DND-41 (cell line): ENCODE measurements around the gene PPM1F.

Experiments used
- ATAC-seq: fragments of 200-7000 bp; cut with Tn5 transposase; 3 replicates; pipeline ENCODE4 v1.9.1; 2021; ENCODE audit warnings: low read depth; ENCODE audit not compliant: insufficient read depth
- DNase-seq: peaks from one replicate; pipeline ENCODE4 v3.0.0-alpha.2; 2020
- H2AFZ ChIP-seq: 2 replicates; pipeline ENCODE4 v1.6.0; 2012; ENCODE audit warnings: low read depth, low read length
- H3K27ac ChIP-seq: 2 replicates; pipeline ENCODE4 v1.5.1; 2012; ENCODE audit warnings: low read length, inconsistent platforms
- H3K27me3 ChIP-seq: fragments of 200-600 bp; sonication (generic); 2 replicates; pipeline ENCODE4 v1.6.0; 2012; ENCODE audit warnings: low read length, mild to moderate bottlenecking, inconsistent platforms; ENCODE audit not compliant: insufficient read depth, poor library complexity
- H3K36me3 ChIP-seq: 2 replicates; pipeline ENCODE4 v1.5.1; 2012; ENCODE audit warnings: low read length, inconsistent platforms; ENCODE audit not compliant: insufficient read depth
- H3K4me1 ChIP-seq: 2 replicates; pipeline ENCODE4 v1.5.1; 2012; ENCODE audit warnings: mild to moderate bottlenecking, low read length; ENCODE audit not compliant: insufficient read depth
- H3K4me2 ChIP-seq: 2 replicates; pipeline ENCODE4 v1.6.0; 2012; ENCODE audit warnings: mild to moderate bottlenecking, moderate library complexity, low read length, inconsistent platforms; ENCODE audit not compliant: insufficient read depth
- H3K4me3 ChIP-seq, 2 experiments: fragments of 200-600 bp in 1 of 2; shearing (Covaris generic) in 1 of 2; 2 replicates each; pipeline ENCODE4 v1.5.1; 2012 to 2016; ENCODE audit warnings: inconsistent platforms in 2 of 2, low read length in 2 of 2, mild to moderate bottlenecking in 2 of 2, low read depth in 1 of 2, moderate library complexity in 1 of 2
- H3K79me2 ChIP-seq: 2 replicates; pipeline ENCODE4 v1.6.0; 2012; ENCODE audit warnings: low read length, inconsistent platforms; ENCODE audit not compliant: insufficient read depth
- H3K9ac ChIP-seq: 2 replicates; pipeline ENCODE4 v1.6.0; 2012; ENCODE audit warnings: low read depth, mild to moderate bottlenecking, inconsistent platforms, low read length, moderate library complexity
- H3K9me3 ChIP-seq: 2 replicates; pipeline ENCODE4 v1.5.1; 2012; ENCODE audit warnings: low read length, moderate library complexity, mild to moderate bottlenecking, inconsistent platforms; ENCODE audit not compliant: insufficient read depth, severe bottlenecking
- H4K20me1 ChIP-seq: 2 replicates; pipeline ENCODE4 v1.6.0; 2012; ENCODE audit warnings: low read length; ENCODE audit not compliant: insufficient read depth
- CTCF ChIP-seq: IDR thresholded peaks from 2 replicates; pipeline ENCODE4 v1.5.1; 2012; ENCODE audit warnings: borderline replicate concordance, low read length, moderate library complexity, mild to moderate bottlenecking; ENCODE audit not compliant: poor library complexity, severe bottlenecking; ENCODE audit errors: extremely low read depth
- EZH2 ChIP-seq: IDR thresholded peaks from 3 replicates; pipeline ENCODE4 v1.6.1; 2012; ENCODE audit warnings: borderline replicate concordance, low read depth, mild to moderate bottlenecking, moderate library complexity, low read length, inconsistent platforms; ENCODE audit not compliant: severe bottlenecking

PPM1F gene

GRCh38 chr22:21931056-21931455 lies 21.6 kb downstream of the PPM1F start:
- H3K36me3 ChIP-seq: peaks cover 49% of the 10 kb centered on the region
- no peaks in the 10 kb centered on the region for H3K4me1 ChIP-seq
- H3K27ac ChIP-seq: no peak overlapping the region
- no peak for DNase-seq
- no peak overlapping the region for H3K9ac ChIP-seq
- H3K27me3 ChIP-seq: no peaks in the 10 kb centered on the region
- ATAC-seq: no peak
- no peak overlapping the region for H3K4me2 ChIP-seq
- no peak overlapping the region for H2AFZ ChIP-seq
- no peak overlapping the region for H3K4me3 ChIP-seq
- TF ChIP-seq EZH2 (no peak), CTCF (no peak)
- H3K9me3 ChIP-seq: no peaks in the 10 kb centered on the region
- no peaks in the 10 kb centered on the region for H4K20me1 ChIP-seq
- H3K79me2 ChIP-seq: no peaks in the 10 kb centered on the region

- H3K9me3 ChIP-seq: no peaks in the 10 kb centered on the region
- H2AFZ ChIP-seq: no peak overlapping the region
- H3K36me3 ChIP-seq: peaks cover 44% of the 10 kb centered on the region
- no peak overlapping the region for H3K27ac ChIP-seq
- DNase-seq (no peak), ATAC-seq (no peak)
- no peak for TF ChIP-seq CTCF
- TF ChIP-seq EZH2: no peak
- no peaks in the 10 kb centered on the region for H3K4me1 ChIP-seq
- H3K4me3 ChIP-seq: no peak overlapping the region
- H3K79me2 ChIP-seq: no peaks in the 10 kb centered on the region
- no peaks in the 10 kb centered on the region for H4K20me1 ChIP-seq
- H3K9ac ChIP-seq: no peak overlapping the region
- H3K4me2 ChIP-seq: no peak overlapping the region
- no peaks in the 10 kb centered on the region for H3K27me3 ChIP-seq
Measured at GRCh38 chr22:21929253-21929652, 23.4 kb downstream of the PPM1F start.

GRCh38 chr22:21928048-21928447 lies 24.6 kb downstream of the PPM1F start:
- peaks cover 32% of the 10 kb centered on the region for H3K36me3 ChIP-seq

More at GRCh38 chr22:21928048-21928447, 24.6 kb downstream of the PPM1F start:
- TF ChIP-seq EZH2 (no peak), CTCF (no peak)
- Histone ChIP-seq H3K4me3 (no peak overlapping the region), H3K9me3 (no peaks in the 10 kb centered on the region), H3K4me2 (no peak overlapping the region), H2AFZ (no peak overlapping the region), H3K27ac (no peak overlapping the region), H4K20me1 (no peaks in the 10 kb centered on the region), H3K4me1 (no peaks in the 10 kb centered on the region), H3K79me2 (no peaks in the 10 kb centered on the region), H3K9ac (no peak overlapping the region), H3K27me3 (no peaks in the 10 kb centered on the region)
- DNase-seq (no peak), ATAC-seq (no peak)
